Naive thymus-derived CD8-positive, alpha-beta T cell (primary cell): ENCODE results near the gene CDH18. TPM values are rescaled to one million over a fixed set of nuclear protein-coding genes. Genes with fewer than 3 reads are reported as not detected.

ENCODE experiments used
- ATAC-seq, 2 donors: fragments of 150-1000 bp; cut with Tn5 transposase in 1 of 2; sonication (Bioruptor Pico), chemical (Tn5 transposase) in 1 of 2; 1 replicate in 1 of 2; 2 replicates in 1 of 2; pipeline ENCODE4 v1.10.0; 2021; ENCODE audit warnings: mild to moderate bottlenecking in 2 of 2, moderate library complexity in 2 of 2
- POLR2A ChIA-PET: fragments of 350-600 bp; sonication (Branson Sonifier 250); formaldehyde crosslinking; loops from one replicate; lab custom pipeline; 2021; ENCODE audit warnings: antibody characterized with exemption; lab: Charles Lee
- DNase-seq, 10 donors: peaks; one replicate each; pipeline versions ENCODE4 v3.0.0 to v3.0.0-alpha.2; 2020 to 2022
- H3K27ac Mint-ChIP-seq, 10 donors: one replicate each; pipeline ENCODE4 v1.8.0; 2020 to 2022; ENCODE audit warnings: mild to moderate bottlenecking in 10 of 10, mixed read lengths in 10 of 10, moderate library complexity in 4 of 10, inconsistent platforms in 1 of 10
- H3K27me3 Mint-ChIP-seq, 5 donors: one replicate each; pipeline ENCODE4 v1.8.0; 2021 to 2022; ENCODE audit warnings: mixed read lengths in 5 of 5
- H3K36me3 Mint-ChIP-seq, 3 donors: one replicate each; pipeline ENCODE4 v1.8.0; 2020 to 2022; ENCODE audit warnings: mixed read lengths in 3 of 3, mild to moderate bottlenecking in 2 of 3, inconsistent platforms in 1 of 3
- H3K4me1 Mint-ChIP-seq, 4 donors: one replicate each; pipeline ENCODE4 v1.8.0; 2021 to 2022; ENCODE audit warnings: mixed read lengths in 4 of 4
- H3K4me3 Mint-ChIP-seq, 10 donors: one replicate each; pipeline ENCODE4 v1.8.0; 2020 to 2022; ENCODE audit warnings: mild to moderate bottlenecking in 10 of 10, mixed read lengths in 10 of 10, moderate library complexity in 6 of 10, inconsistent platforms in 1 of 10
- H3K9me3 Mint-ChIP-seq, 9 donors: one replicate each; pipeline ENCODE4 v1.8.0; 2020 to 2022; ENCODE audit warnings: mixed read lengths in 9 of 9, mild to moderate bottlenecking in 3 of 9, inconsistent platforms in 1 of 9, moderate library complexity in 1 of 9
- polyA plus RNA-seq, 3 donors: library from polyadenylated mRNA; unstranded; fragments of 300-500 nt; fragmentation: Illumina TruSeq; gene quantifications; one replicate each; pipeline ENCODE4 v1.2.3, GENCODE V29; 2021
- total RNA-seq, 8 experiments: library from RNA in 2 of 8; stranded (reverse) in 2 of 8; gene quantifications; one replicate each; pipeline ENCODE4 v1.2.3 and lab custom pipeline; 2021 to 2026

CDH18 gene
- total and polyA plus RNA-seq, 5 experiments from 2014 or later, result not detected

GRCh38 chr5:19660679-19661078, 327.3 kb downstream of the CDH18 start:
- no peak overlapping the region for H3K27ac Mint-ChIP-seq
- DNase-seq (no peak), ATAC-seq (no peak)
- H3K27me3 Mint-ChIP-seq, result no peaks in the 10 kb centered on the region
- no peaks in the 10 kb centered on the region for H3K4me1 Mint-ChIP-seq
- H3K9me3 Mint-ChIP-seq, result peaks cover 0 to 10% (median 6%) of the 10 kb centered on the region in 9 donors
- H3K36me3 Mint-ChIP-seq, result no peaks in the 10 kb centered on the region
- no peak overlapping the region for H3K4me3 Mint-ChIP-seq
- POLR2A ChIA-PET, result no interaction called here

GRCh38 chr5:19655627-19656026, 332.4 kb downstream of the CDH18 start:
- POLR2A ChIA-PET, result no interaction called here
- H3K9me3 Mint-ChIP-seq, result peaks cover 0 to 16% (median 7%) of the 10 kb centered on the region in 9 donors

GRCh38 chr5:19638461-19638860, 349.5 kb downstream of the CDH18 start:
- H3K4me1 Mint-ChIP-seq, result no peaks in the 10 kb centered on the region
- DNase-seq (no peak), ATAC-seq (no peak)
- H3K27ac Mint-ChIP-seq, result no peak overlapping the region
- peaks cover 0 to 34% (median 9%) of the 10 kb centered on the region in 9 donors for H3K9me3 Mint-ChIP-seq
- POLR2A ChIA-PET, result no interaction called here
- H3K4me3 Mint-ChIP-seq, result no peak overlapping the region
- H3K36me3 Mint-ChIP-seq, result no peaks in the 10 kb centered on the region
- no peaks in the 10 kb centered on the region for H3K27me3 Mint-ChIP-seq

More at GRCh38 chr5:19655627-19656026, 332.4 kb downstream of the CDH18 start:
- no peak overlapping the region for H3K27ac Mint-ChIP-seq
- H3K4me1 Mint-ChIP-seq, result no peaks in the 10 kb centered on the region
- DNase-seq (no peak), ATAC-seq (no peak)
- no peaks in the 10 kb centered on the region for H3K36me3 Mint-ChIP-seq
- no peaks in the 10 kb centered on the region for H3K27me3 Mint-ChIP-seq
- no peak overlapping the region for H3K4me3 Mint-ChIP-seq

GRCh38 chr5:19630876-19631275, 357.1 kb downstream of the CDH18 start:
- ATAC-seq (no peak), DNase-seq (no peak)
- POLR2A ChIA-PET, result no interaction called here
- no peaks in the 10 kb centered on the region for H3K27me3 Mint-ChIP-seq
- H3K9me3 Mint-ChIP-seq, result peaks cover 0 to 36% (median 11%) of the 10 kb centered on the region in 9 donors
- H3K27ac Mint-ChIP-seq, result no peak overlapping the region
- no peaks in the 10 kb centered on the region for H3K36me3 Mint-ChIP-seq
- H3K4me3 Mint-ChIP-seq, result no peak overlapping the region
- no peaks in the 10 kb centered on the region for H3K4me1 Mint-ChIP-seq

GRCh38 chr5:19626211-19626610, 361.8 kb downstream of the CDH18 start:
- Mint-ChIP-seq H3K36me3 (no peaks in the 10 kb centered on the region), H3K9me3 (peaks cover 5 to 41% (median 11%) of the 10 kb centered on the region in 9 donors), H3K4me1 (no peaks in the 10 kb centered on the region), H3K27me3 (peaks cover 0 to 2% (median 0%) of the 10 kb centered on the region in 5 donors), H3K27ac (no peak overlapping the region), H3K4me3 (no peak overlapping the region)
- DNase-seq (no peak), ATAC-seq (no peak)
- POLR2A ChIA-PET, result no interaction called here

DNA sequence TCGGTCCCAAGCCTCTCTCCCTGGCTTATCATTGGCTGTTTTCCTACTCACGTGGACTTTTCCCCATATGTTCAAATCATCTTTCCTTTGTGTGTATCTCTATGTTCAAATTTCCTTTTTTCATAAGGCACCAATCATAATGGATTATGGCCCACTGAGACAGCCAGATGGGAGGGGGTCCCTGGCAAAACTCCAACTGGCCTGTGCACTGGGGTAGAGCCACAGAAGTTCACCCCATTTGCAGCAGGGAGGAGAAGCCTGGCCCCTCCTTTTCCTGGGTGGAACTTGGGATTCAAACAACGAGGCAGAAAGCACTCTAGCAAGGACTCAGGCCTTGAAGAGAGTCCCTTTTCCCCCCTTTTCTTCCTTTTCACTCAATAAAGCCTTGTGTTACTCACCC, 362.4 kb downstream of the CDH18 start:
- POLR2A ChIA-PET, result no interaction called here
- H3K36me3 Mint-ChIP-seq, result no peaks in the 10 kb centered on the region
- no peak overlapping the region for H3K4me3 Mint-ChIP-seq
- no peaks in the 10 kb centered on the region for H3K4me1 Mint-ChIP-seq
- ATAC-seq (no peak), DNase-seq (no peak)
- H3K27me3 Mint-ChIP-seq, result peaks cover 0 to 2% (median 0%) of the 10 kb centered on the region in 5 donors
- H3K9me3 Mint-ChIP-seq, result peaks cover 5 to 41% (median 11%) of the 10 kb centered on the region in 9 donors
- H3K27ac Mint-ChIP-seq, result no peak overlapping the region

DNA sequence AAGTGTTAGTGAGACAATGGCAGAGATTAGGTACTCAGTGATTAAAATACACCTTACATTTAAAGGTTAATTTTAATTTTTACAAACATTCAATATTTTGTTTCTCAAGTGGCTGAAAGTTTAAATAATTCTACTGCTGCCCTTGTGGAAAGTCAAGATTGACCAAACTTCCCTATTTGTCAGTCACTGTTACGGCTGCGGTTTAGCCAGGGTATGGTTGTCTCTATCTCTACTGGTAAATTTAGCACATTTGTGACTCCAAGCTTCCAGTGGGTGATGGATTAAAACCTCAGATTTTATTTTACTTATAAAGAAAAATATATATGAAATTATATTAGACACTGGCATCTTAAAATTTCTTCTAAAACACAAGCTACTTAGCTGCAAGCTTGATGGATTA, 368.4 kb downstream of the CDH18 start:
- Mint-ChIP-seq H3K27me3 (peaks cover 0 to 2% (median 0%) of the 10 kb centered on the region in 5 donors), H3K36me3 (no peaks in the 10 kb centered on the region), H3K27ac (peak overlapping the region in 1 of 10 donors; percentile 11), H3K9me3 (peaks cover 2 to 12% (median 6%) of the 10 kb centered on the region in 9 donors), H3K4me1 (no peaks in the 10 kb centered on the region), H3K4me3 (no peak overlapping the region)
- no peak for ATAC-seq
- POLR2A ChIA-PET, result no interaction called here
- DNase-seq, result no peak

DNA sequence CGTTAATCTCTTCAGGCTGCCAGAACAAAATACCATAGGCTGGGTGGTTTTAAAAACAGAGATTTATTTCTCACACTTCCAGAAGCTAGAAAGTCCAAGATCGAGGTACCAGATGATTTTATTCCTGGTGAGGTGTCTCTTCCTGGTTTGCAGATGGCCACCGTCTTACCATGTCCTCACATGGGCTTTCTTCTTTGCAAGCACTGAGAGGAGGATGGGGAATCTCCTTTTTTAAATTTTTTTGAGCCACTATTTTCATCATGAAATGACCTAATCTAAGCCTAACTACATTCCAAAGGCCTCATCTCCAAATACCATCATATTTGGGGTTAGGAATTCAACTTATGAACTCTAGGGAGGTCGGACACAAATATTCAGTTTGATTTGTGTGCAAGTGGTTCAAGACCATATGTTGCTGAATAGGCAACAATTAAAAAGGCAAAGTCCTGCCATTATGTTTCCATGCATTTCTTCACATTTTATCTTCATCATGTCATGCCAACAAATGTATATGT, 371.2 kb downstream of the CDH18 start:
- POLR2A ChIA-PET, result no interaction called here
- DNase-seq (no peak), ATAC-seq (no peak)
- Mint-ChIP-seq H3K4me3 (no peak overlapping the region), H3K27me3 (no peaks in the 10 kb centered on the region), H3K36me3 (no peaks in the 10 kb centered on the region), H3K27ac (no peak overlapping the region), H3K4me1 (no peaks in the 10 kb centered on the region), H3K9me3 (peaks cover 0 to 14% (median 4%) of the 10 kb centered on the region in 9 donors)

GRCh38 chr5:19615661-19616060, 372.3 kb downstream of the CDH18 start:
- Mint-ChIP-seq H3K4me3 (no peak overlapping the region), H3K27me3 (no peaks in the 10 kb centered on the region)

DNA sequence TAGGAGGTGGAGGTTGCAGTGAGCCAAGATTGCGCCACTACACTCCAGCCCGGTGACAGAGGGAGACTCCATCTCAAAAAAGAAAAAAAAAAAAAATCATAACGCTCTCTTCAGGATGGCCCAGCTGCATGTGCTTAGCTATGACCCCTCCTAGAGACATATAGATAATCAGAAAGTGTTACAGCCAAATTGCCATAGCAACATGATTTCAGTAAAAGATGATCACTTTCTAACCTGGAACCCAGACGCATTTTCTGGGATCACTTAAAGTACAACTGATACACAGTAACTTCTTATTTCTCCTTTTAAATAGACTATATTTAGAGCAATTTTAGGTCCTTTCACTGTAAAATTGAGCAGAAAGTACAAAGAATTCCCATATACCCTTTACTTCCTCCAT, 372.9 kb downstream of the CDH18 start:
- H3K27ac Mint-ChIP-seq, result no peak overlapping the region
- no peaks in the 10 kb centered on the region for H3K36me3 Mint-ChIP-seq
- ATAC-seq (no peak), DNase-seq (no peak)
- no peak overlapping the region for H3K4me3 Mint-ChIP-seq
- POLR2A ChIA-PET, result no interaction called here
- peaks cover 0 to 11% (median 2%) of the 10 kb centered on the region in 9 donors for H3K9me3 Mint-ChIP-seq
- no peaks in the 10 kb centered on the region for H3K4me1 Mint-ChIP-seq
- H3K27me3 Mint-ChIP-seq, result no peaks in the 10 kb centered on the region

More at GRCh38 chr5:19615661-19616060, 372.3 kb downstream of the CDH18 start:
- DNase-seq (no peak), ATAC-seq (no peak)
- Mint-ChIP-seq H3K9me3 (peaks cover 0 to 11% (median 4%) of the 10 kb centered on the region in 9 donors), H3K4me1 (no peaks in the 10 kb centered on the region), H3K27ac (no peak overlapping the region), H3K36me3 (no peaks in the 10 kb centered on the region)
- POLR2A ChIA-PET, result no interaction called here

DNA sequence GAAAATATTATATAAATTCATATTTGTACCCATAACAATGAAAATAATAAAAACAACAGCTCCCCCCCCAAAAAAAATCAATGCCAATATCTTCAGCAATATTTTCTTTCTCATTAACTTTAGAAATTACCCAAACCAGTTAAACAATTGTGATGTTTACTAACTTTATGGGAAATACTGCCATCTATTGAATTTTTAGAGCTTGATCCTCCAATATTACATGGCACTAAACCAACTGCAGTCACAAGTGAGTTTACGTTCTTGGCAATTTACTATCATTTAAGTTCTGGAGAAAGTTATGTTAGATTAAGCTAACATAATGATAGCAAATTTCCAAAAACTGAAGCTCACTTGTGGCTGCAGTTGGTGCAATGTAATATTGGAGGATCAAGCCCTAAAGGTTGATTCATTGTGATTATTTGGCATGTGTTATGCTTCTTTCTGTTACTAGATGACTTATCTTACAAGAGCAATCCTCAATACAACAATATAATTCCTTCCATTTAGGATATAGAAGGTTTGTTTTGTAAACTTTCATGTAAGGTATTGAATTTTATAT, 379.5 kb downstream of the CDH18 start:
- Mint-ChIP-seq H3K4me1 (no peaks in the 10 kb centered on the region), H3K27ac (no peak overlapping the region), H3K4me3 (no peak overlapping the region), H3K9me3 (peaks cover 0 to 11% (median 4%) of the 10 kb centered on the region in 9 donors), H3K36me3 (no peaks in the 10 kb centered on the region), H3K27me3 (no peaks in the 10 kb centered on the region)
- ATAC-seq (no peak), DNase-seq (no peak)
- POLR2A ChIA-PET, result no interaction called here

DNA sequence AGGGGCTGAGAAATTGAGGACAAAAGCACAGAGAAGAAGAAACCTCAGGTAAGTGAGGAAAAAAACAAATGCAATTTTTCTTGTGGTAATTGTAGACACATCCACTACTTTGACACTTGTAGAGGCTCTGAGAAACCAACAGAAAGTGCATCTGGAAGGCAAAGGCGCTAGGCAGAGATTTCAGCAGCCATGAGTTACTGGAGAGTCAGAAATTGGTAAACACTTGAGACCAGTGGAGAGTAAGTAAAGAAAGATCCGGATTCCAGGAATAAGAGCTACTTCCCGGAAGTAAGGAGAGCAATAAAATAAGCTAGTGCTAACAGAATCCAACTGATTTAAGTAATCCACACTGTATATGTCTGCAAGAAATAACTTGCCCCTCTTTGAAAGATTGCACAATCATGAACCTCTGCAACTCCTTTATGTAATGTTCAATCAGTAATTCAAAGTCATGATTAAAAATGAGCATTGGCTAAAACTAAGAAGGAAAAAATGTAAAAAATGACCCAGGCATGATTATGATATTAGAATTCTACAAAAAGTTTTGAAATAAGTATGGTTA, 382.1 kb downstream of the CDH18 start:
- POLR2A ChIA-PET, result no interaction called here
- no peak overlapping the region for H3K27ac Mint-ChIP-seq
- no peak for ATAC-seq
- H3K4me1 Mint-ChIP-seq, result no peaks in the 10 kb centered on the region
- peaks cover 0 to 17% (median 5%) of the 10 kb centered on the region in 9 donors for H3K9me3 Mint-ChIP-seq
- H3K27me3 Mint-ChIP-seq, result no peaks in the 10 kb centered on the region
- H3K4me3 Mint-ChIP-seq, result no peak overlapping the region
- DNase-seq, result no peak
- no peaks in the 10 kb centered on the region for H3K36me3 Mint-ChIP-seq

DNA sequence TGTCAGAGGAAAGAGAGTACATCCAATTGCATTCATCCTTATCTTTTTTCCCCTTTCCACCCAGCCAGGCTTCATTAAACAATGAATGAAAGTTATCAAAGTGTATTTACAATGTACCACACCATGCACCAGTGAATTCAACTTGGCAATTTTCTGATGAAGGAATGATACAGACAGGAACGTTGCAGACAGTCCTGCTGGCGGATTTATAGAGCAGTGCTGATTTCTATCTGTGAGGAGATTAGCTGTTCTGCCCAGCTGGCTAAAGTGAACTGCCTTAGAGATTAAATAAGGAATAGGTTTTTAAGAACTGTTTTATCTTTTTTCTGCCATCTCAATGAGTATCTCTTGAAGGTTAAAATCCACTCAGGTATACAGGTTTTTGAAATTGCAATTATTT, 403.9 kb downstream of the CDH18 start:
- POLR2A ChIA-PET, result no interaction called here
- no peak for ATAC-seq
- peaks cover 0 to 2% (median 0%) of the 10 kb centered on the region in 3 donors for H3K36me3 Mint-ChIP-seq
- no peak overlapping the region for H3K4me3 Mint-ChIP-seq
- H3K27me3 Mint-ChIP-seq, result no peaks in the 10 kb centered on the region
- no peak overlapping the region for H3K27ac Mint-ChIP-seq
- no peak for DNase-seq
- H3K4me1 Mint-ChIP-seq, result no peaks in the 10 kb centered on the region
- H3K9me3 Mint-ChIP-seq, result peaks cover 2 to 41% (median 13%) of the 10 kb centered on the region in 9 donors
